SK-N-MC (cell line): ENCODE data around the gene ALX4.

Source experiments
- EZH2 ChIP-seq: fragments of 200-600 bp; sonication (generic); IDR thresholded peaks from one replicate; pipeline ENCODE4 v1.6.1; 2017; ENCODE audit warnings: antibody characterized with exemption
- POLR2AphosphoS5 ChIP-seq: IDR thresholded peaks from 2 replicates; pipeline ENCODE4 v1.6.1; 2012; ENCODE audit warnings: mild to moderate bottlenecking, low read depth, low read length, borderline replicate concordance

DNA sequence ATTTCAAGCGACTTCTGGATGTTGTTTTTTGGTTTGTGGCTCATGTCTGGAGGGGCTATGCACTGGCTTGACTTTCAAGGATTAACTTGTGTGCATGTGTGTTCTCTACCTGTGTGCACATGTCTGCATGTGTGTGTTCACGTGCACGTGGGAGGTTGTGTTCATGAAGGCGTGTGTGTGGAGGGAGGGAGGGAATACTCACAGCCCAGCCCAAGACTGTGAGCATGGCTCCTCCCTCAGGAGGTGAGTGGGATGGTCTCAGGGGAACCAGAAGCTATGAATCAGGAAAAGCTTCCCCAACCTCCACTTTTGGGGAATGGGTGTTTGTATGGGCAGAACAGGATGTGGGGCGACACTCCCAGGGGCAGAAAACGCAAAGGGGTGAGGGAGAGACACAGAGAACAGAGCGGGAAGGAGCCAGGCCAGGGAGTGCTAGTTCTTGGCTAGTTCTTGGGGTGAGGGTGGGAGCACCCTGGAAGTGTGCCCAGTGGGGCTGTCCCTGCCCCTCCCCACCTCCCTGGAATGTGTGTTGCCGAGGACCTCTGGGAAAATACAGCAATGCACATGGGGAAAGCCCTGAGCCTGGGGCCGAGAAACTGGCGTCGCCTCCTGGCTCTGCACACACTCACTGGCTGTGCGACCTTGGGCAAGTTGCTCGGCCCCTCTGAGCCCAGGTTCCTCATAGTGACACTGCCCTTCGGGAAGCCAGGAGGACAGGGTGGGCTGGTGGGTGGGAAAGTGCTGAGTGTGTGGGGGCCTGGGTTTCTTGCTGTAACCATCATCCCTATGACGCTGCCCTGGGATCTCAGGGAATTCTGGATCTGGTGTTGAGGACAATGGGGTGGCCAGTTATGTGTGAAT is 16.9 kb upstream of the ALX4 start:
- TF ChIP-seq POLR2AphosphoS5 (no peak; the same call in 1 of the 2 replicates), EZH2 (no peak)
